Measurements from ENCODE around the gene C5orf15.

GRCh38 chr5:133966090-133966489 lies 2.3 kb downstream of the C5orf15 start:
- TF ChIP-seq, protein P1, sequence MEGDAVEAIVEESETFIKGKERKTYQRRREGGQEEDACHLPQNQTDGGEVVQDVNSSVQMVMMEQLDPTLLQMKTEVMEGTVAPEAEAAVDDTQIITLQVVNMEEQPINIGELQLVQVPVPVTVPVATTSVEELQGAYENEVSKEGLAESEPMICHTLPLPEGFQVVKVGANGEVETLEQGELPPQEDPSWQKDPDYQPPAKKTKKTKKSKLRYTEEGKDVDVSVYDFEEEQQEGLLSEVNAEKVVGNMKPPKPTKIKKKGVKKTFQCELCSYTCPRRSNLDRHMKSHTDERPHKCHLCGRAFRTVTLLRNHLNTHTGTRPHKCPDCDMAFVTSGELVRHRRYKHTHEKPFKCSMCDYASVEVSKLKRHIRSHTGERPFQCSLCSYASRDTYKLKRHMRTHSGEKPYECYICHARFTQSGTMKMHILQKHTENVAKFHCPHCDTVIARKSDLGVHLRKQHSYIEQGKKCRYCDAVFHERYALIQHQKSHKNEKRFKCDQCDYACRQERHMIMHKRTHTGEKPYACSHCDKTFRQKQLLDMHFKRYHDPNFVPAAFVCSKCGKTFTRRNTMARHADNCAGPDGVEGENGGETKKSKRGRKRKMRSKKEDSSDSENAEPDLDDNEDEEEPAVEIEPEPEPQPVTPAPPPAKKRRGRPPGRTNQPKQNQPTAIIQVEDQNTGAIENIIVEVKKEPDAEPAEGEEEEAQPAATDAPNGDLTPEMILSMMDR (conservative IDR thresholded peaks at IDR 0.05; ENCODE audit: low read depth in 2 of 2) = no peak
- TF ChIP-seq POLR2AphosphoS5 (IDR thresholded peaks at IDR 0.05; ENCODE audit: low read depth) (no peak), EZH2phosphoT487 (IDR thresholded peaks at IDR 0.05; ENCODE audit: unreplicated experiment) (no peak), CREB1 (CRISPR knock-in tag; IDR thresholded peaks at IDR 0.05; ENCODE audit: low read depth) (no peak), EZH2 (IDR thresholded peaks at IDR 0.05; ENCODE audit: low read depth, unreplicated experiment) (no peak)
